WTC11 (cell line): ENCODE measurements around the gene GSTO1. TPM values are rescaled to one million over a fixed set of nuclear protein-coding genes. Genes with fewer than 3 reads are reported as not detected.

ENCODE experiments used
- ATAC-seq: fragments of 200-7000 bp; cut with Tn5 transposase; 2 replicates; pipeline ENCODE4 v1.10.0; 2021; ENCODE audit warnings: mild to moderate bottlenecking, moderate library complexity
- CTCF ChIA-PET: fragments of 300-600 bp; sonication (Branson Sonifier 250); formaldehyde crosslinking; loops from one replicate; lab custom pipeline; 2021; ENCODE audit warnings: antibody characterized with exemption; lab: Charles Lee
- POLR2A ChIA-PET: fragments of 350-600 bp; sonication (Branson Sonifier 250); formaldehyde crosslinking; loops from one replicate; lab custom pipeline; 2021; ENCODE audit warnings: antibody characterized with exemption; lab: Charles Lee
- DNase-seq: peaks from one replicate; pipeline ENCODE4 v3.0.0; 2021; ENCODE audit warnings: low spot score
- H3K27ac Mint-ChIP-seq: 2 replicates; pipeline ENCODE4 v1.8.0; 2021; ENCODE audit warnings: mixed read lengths
- H3K27me3 Mint-ChIP-seq: 2 replicates; pipeline ENCODE4 v1.8.0; 2021; ENCODE audit warnings: low read depth, mild to moderate bottlenecking, moderate library complexity, mixed read lengths
- H3K36me3 Mint-ChIP-seq: 2 replicates; pipeline ENCODE4 v1.8.0; 2021; ENCODE audit warnings: mixed read lengths
- H3K4me1 Mint-ChIP-seq: 2 replicates; pipeline ENCODE4 v1.8.0; 2022; ENCODE audit warnings: mixed read lengths
- H3K4me3 Mint-ChIP-seq: 2 replicates; pipeline ENCODE4 v1.8.0; 2021; ENCODE audit warnings: mild to moderate bottlenecking, moderate library complexity, mixed read lengths
- H3K9me3 Mint-ChIP-seq: 2 replicates; pipeline ENCODE4 v1.8.0; 2021; ENCODE audit warnings: mixed read lengths
- FOXP1 ChIP-seq: sonication (generic); formaldehyde crosslinking; IDR thresholded peaks from 2 replicates; pipeline ENCODE4 v1.8.0; 2022; ENCODE audit warnings: missing genetic modification reagents, mild to moderate bottlenecking, moderate library complexity, borderline replicate concordance
- GTF2I ChIP-seq: fragments of 250-450 bp; sonication (Bioruptor Pico); conservative IDR thresholded peaks from 2 replicates; pipeline ENCODE4 v1.4.0; 2021; ENCODE audit warnings: mild to moderate bottlenecking
- IRF2 ChIP-seq: sonication (generic); formaldehyde crosslinking; IDR thresholded peaks from 2 replicates; pipeline ENCODE4 v1.8.0; 2022; ENCODE audit warnings: low read depth, missing genetic modification reagents, borderline replicate concordance
- SMAD4 ChIP-seq: sonication (generic); formaldehyde crosslinking; IDR thresholded peaks from 2 replicates; pipeline ENCODE4 v1.8.0; 2022; ENCODE audit warnings: mild to moderate bottlenecking, missing genetic modification reagents
- ZBTB21 ChIP-seq: sonication (generic); formaldehyde crosslinking; IDR thresholded peaks from 2 replicates; pipeline ENCODE4 v1.8.1; 2023; ENCODE audit warnings: mild to moderate bottlenecking, missing genetic modification reagents, borderline replicate concordance
- ZNF219 ChIP-seq: sonication (generic); formaldehyde crosslinking; IDR thresholded peaks from 2 replicates; pipeline ENCODE4 v1.8.0; 2023; ENCODE audit warnings: missing genetic modification reagents, mild to moderate bottlenecking, borderline replicate concordance
- ZNF671 ChIP-seq: fragments of 250-450 bp; sonication (Bioruptor Pico); IDR thresholded peaks from 2 replicates; pipeline ENCODE4 v1.8.0; 2021; ENCODE audit warnings: mild to moderate bottlenecking
- total RNA-seq: library from RNA; stranded (reverse); gene quantifications from 3 replicates; pipeline ENCODE4 v1.2.3, GENCODE V29; 2021
- TF ChIP-seq, protein P1 (sequence below): fragments of 200-600 bp; IDR thresholded peaks from 2 replicates; pipeline ENCODE4 v1.8.0; 2022; ENCODE audit warnings: antibody characterized with exemption
- TF ChIP-seq, protein P2 (sequence below): sonication (generic); formaldehyde crosslinking; IDR thresholded peaks from 2 replicates; pipeline ENCODE4 v1.8.1; 2022; ENCODE audit warnings: mild to moderate bottlenecking, missing genetic modification reagents, moderate library complexity, borderline replicate concordance
- TF ChIP-seq, protein P3 (sequence below): fragments of 250-450 bp; sonication (Bioruptor Pico); IDR thresholded peaks from 2 replicates; pipeline ENCODE4 v2.1.2; 2022; ENCODE audit warnings: mild to moderate bottlenecking, moderate library complexity
- TF ChIP-seq, protein P4 (sequence below): sonication (generic); formaldehyde crosslinking; IDR thresholded peaks from 2 replicates; pipeline ENCODE4 v1.8.0; 2022; ENCODE audit warnings: missing genetic modification reagents
- TF ChIP-seq, protein P5 (sequence below): sonication (generic); formaldehyde crosslinking; IDR thresholded peaks from 2 replicates; pipeline ENCODE4 v1.8.0; 2023; ENCODE audit warnings: missing genetic modification reagents
- TF ChIP-seq, protein P6 (sequence below): sonication (generic); formaldehyde crosslinking; IDR thresholded peaks from 2 replicates; pipeline ENCODE4 v1.8.1; 2023; ENCODE audit warnings: mild to moderate bottlenecking, missing genetic modification reagents, moderate library complexity
- TF ChIP-seq, protein P7 (sequence below): sonication (generic); formaldehyde crosslinking; IDR thresholded peaks from 2 replicates; pipeline ENCODE4 v1.8.0; 2023; ENCODE audit warnings: mild to moderate bottlenecking, missing genetic modification reagents
- TF ChIP-seq, protein P8 (sequence below): sonication (generic); formaldehyde crosslinking; IDR thresholded peaks from 2 replicates; pipeline ENCODE4 v1.8.0; 2022; ENCODE audit warnings: mild to moderate bottlenecking, missing genetic modification reagents
- TF ChIP-seq, protein P9 (sequence below): sonication (generic); formaldehyde crosslinking; IDR thresholded peaks from 2 replicates; pipeline ENCODE4 v1.8.1; 2023; ENCODE audit warnings: mild to moderate bottlenecking, missing genetic modification reagents

Gene GSTO1
- total RNA-seq, 1 experiment from 2014 or later: 87.9 TPM

DNA sequence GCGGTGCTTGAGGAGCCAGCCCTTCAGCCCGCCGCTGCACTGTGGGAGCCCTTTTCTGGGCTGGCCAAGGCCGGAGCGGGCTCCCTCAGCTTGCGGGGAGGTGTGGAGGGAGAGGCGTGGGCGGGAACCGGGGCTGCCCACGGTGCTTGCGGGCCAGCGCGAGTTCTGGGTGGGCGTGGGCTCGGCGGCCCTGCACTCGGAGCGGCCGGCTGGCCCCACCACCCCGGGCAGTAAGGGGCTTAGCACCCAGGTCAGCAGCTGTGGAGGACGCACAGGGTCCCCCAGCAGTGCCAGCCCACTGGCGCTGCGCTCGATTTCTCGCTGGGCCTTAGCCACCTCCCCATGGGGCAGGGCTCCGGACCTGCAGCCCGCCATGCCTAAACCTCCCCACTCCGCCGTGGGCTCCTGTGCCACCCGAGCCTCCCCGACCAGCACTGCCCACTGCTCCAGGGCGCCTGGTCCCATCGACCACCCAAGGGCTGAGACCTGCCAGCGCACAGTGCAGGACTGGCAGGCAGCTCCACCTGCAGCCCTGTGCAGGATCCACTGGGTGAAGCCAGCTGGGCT, 9.5 kb upstream of the GSTO1 start:
- Mint-ChIP-seq H3K27ac (no peak overlapping the region), H3K4me1 (peaks cover 4% of the 10 kb centered on the region), H3K4me3 (no peak overlapping the region), H3K36me3 (peaks cover 7% of the 10 kb centered on the region; the same call in 1 of the 2 replicates), H3K9me3 (peaks cover 34% of the 10 kb centered on the region), H3K27me3 (peaks cover 3% of the 10 kb centered on the region; the same call in 1 of the 2 replicates)
- ATAC-seq (no peak), DNase-seq (no peak)
- TF ChIP-seq FOXP1 (CRISPR knock-in tag) (no peak), ZNF671 (CRISPR knock-in tag) (no peak), IRF2 (no peak), ZNF219 (no peak)
- TF ChIP-seq, protein P1, sequence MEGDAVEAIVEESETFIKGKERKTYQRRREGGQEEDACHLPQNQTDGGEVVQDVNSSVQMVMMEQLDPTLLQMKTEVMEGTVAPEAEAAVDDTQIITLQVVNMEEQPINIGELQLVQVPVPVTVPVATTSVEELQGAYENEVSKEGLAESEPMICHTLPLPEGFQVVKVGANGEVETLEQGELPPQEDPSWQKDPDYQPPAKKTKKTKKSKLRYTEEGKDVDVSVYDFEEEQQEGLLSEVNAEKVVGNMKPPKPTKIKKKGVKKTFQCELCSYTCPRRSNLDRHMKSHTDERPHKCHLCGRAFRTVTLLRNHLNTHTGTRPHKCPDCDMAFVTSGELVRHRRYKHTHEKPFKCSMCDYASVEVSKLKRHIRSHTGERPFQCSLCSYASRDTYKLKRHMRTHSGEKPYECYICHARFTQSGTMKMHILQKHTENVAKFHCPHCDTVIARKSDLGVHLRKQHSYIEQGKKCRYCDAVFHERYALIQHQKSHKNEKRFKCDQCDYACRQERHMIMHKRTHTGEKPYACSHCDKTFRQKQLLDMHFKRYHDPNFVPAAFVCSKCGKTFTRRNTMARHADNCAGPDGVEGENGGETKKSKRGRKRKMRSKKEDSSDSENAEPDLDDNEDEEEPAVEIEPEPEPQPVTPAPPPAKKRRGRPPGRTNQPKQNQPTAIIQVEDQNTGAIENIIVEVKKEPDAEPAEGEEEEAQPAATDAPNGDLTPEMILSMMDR: no peak
- TF ChIP-seq, protein P2, sequence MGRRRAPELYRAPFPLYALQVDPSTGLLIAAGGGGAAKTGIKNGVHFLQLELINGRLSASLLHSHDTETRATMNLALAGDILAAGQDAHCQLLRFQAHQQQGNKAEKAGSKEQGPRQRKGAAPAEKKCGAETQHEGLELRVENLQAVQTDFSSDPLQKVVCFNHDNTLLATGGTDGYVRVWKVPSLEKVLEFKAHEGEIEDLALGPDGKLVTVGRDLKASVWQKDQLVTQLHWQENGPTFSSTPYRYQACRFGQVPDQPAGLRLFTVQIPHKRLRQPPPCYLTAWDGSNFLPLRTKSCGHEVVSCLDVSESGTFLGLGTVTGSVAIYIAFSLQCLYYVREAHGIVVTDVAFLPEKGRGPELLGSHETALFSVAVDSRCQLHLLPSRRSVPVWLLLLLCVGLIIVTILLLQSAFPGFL (CRISPR knock-in tag): no peak
- TF ChIP-seq, protein P3, sequence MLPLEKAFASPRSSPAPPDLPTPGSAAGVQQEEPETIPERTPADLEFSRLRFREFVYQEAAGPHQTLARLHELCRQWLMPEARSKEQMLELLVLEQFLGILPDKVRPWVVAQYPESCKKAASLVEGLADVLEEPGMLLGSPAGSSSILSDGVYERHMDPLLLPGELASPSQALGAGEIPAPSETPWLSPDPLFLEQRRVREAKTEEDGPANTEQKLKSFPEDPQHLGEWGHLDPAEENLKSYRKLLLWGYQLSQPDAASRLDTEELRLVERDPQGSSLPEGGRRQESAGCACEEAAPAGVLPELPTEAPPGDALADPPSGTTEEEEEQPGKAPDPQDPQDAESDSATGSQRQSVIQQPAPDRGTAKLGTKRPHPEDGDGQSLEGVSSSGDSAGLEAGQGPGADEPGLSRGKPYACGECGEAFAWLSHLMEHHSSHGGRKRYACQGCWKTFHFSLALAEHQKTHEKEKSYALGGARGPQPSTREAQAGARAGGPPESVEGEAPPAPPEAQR: no peak
- TF ChIP-seq, protein P4, sequence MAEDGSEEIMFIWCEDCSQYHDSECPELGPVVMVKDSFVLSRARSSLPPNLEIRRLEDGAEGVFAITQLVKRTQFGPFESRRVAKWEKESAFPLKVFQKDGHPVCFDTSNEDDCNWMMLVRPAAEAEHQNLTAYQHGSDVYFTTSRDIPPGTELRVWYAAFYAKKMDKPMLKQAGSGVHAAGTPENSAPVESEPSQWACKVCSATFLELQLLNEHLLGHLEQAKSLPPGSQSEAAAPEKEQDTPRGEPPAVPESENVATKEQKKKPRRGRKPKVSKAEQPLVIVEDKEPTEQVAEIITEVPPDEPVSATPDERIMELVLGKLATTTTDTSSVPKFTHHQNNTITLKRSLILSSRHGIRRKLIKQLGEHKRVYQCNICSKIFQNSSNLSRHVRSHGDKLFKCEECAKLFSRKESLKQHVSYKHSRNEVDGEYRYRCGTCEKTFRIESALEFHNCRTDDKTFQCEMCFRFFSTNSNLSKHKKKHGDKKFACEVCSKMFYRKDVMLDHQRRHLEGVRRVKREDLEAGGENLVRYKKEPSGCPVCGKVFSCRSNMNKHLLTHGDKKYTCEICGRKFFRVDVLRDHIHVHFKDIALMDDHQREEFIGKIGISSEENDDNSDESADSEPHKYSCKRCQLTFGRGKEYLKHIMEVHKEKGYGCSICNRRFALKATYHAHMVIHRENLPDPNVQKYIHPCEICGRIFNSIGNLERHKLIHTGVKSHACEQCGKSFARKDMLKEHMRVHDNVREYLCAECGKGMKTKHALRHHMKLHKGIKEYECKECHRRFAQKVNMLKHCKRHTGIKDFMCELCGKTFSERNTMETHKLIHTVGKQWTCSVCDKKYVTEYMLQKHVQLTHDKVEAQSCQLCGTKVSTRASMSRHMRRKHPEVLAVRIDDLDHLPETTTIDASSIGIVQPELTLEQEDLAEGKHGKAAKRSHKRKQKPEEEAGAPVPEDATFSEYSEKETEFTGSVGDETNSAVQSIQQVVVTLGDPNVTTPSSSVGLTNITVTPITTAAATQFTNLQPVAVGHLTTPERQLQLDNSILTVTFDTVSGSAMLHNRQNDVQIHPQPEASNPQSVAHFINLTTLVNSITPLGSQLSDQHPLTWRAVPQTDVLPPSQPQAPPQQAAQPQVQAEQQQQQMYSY (CRISPR knock-in tag): no peak
- ChIA-PET POLR2A (no interaction called here), CTCF (interaction anchor here (1.6 kb wide), 1 partner anchor 30 kb away, joined by 6 read pairs; no protein-coding TSS in a partner anchor)

DNA sequence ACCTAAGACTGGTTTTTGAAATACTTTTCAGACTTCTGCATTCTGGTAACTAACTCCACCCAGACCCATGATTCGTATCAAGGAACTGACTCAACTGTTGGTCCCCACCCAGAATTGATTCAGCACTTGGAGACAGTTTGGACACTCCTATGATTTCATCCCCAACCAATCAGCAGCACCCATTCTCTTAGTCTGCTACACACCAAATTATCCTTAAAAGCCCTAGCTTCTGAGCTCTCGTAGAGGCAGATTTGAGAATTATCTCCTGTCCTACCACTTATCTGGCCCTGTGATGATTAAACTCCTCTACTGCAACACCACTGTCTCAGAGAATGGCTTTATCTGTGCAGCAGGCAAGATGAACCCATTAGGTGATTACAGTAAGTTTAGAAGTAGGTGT, 7.7 kb upstream of the GSTO1 start:
- ATAC-seq (no peak), DNase-seq (no peak)
- Mint-ChIP-seq H3K4me1 (peaks cover 19% of the 10 kb centered on the region), H3K27me3 (peaks cover 10% of the 10 kb centered on the region), H3K36me3 (peaks cover 7% of the 10 kb centered on the region; the same call in 1 of the 2 replicates), H3K9me3 (peaks cover 36% of the 10 kb centered on the region), H3K4me3 (no peak overlapping the region), H3K27ac (no peak overlapping the region)
- POLR2A ChIA-PET: no interaction called here
- CTCF ChIA-PET: no interaction called here
- TF ChIP-seq GTF2I (CRISPR knock-in tag) (no peak), ZBTB21 (CRISPR knock-in tag) (no peak), SMAD4 (no peak)
- TF ChIP-seq, protein P5, sequence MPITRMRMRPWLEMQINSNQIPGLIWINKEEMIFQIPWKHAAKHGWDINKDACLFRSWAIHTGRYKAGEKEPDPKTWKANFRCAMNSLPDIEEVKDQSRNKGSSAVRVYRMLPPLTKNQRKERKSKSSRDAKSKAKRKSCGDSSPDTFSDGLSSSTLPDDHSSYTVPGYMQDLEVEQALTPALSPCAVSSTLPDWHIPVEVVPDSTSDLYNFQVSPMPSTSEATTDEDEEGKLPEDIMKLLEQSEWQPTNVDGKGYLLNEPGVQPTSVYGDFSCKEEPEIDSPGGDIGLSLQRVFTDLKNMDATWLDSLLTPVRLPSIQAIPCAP (CRISPR knock-in tag): no peak
- TF ChIP-seq, protein P1: no peak
- TF ChIP-seq, protein P6, sequence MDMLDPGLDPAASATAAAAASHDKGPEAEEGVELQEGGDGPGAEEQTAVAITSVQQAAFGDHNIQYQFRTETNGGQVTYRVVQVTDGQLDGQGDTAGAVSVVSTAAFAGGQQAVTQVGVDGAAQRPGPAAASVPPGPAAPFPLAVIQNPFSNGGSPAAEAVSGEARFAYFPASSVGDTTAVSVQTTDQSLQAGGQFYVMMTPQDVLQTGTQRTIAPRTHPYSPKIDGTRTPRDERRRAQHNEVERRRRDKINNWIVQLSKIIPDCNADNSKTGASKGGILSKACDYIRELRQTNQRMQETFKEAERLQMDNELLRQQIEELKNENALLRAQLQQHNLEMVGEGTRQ: no peak
- TF ChIP-seq, protein P7, sequence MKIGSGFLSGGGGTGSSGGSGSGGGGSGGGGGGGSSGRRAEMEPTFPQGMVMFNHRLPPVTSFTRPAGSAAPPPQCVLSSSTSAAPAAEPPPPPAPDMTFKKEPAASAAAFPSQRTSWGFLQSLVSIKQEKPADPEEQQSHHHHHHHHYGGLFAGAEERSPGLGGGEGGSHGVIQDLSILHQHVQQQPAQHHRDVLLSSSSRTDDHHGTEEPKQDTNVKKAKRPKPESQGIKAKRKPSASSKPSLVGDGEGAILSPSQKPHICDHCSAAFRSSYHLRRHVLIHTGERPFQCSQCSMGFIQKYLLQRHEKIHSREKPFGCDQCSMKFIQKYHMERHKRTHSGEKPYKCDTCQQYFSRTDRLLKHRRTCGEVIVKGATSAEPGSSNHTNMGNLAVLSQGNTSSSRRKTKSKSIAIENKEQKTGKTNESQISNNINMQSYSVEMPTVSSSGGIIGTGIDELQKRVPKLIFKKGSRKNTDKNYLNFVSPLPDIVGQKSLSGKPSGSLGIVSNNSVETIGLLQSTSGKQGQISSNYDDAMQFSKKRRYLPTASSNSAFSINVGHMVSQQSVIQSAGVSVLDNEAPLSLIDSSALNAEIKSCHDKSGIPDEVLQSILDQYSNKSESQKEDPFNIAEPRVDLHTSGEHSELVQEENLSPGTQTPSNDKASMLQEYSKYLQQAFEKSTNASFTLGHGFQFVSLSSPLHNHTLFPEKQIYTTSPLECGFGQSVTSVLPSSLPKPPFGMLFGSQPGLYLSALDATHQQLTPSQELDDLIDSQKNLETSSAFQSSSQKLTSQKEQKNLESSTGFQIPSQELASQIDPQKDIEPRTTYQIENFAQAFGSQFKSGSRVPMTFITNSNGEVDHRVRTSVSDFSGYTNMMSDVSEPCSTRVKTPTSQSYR (CRISPR knock-in tag): no peak
- TF ChIP-seq, protein P8, sequence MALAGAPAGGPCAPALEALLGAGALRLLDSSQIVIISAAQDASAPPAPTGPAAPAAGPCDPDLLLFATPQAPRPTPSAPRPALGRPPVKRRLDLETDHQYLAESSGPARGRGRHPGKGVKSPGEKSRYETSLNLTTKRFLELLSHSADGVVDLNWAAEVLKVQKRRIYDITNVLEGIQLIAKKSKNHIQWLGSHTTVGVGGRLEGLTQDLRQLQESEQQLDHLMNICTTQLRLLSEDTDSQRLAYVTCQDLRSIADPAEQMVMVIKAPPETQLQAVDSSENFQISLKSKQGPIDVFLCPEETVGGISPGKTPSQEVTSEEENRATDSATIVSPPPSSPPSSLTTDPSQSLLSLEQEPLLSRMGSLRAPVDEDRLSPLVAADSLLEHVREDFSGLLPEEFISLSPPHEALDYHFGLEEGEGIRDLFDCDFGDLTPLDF (CRISPR knock-in tag): no peak
- TF ChIP-seq, protein P9, sequence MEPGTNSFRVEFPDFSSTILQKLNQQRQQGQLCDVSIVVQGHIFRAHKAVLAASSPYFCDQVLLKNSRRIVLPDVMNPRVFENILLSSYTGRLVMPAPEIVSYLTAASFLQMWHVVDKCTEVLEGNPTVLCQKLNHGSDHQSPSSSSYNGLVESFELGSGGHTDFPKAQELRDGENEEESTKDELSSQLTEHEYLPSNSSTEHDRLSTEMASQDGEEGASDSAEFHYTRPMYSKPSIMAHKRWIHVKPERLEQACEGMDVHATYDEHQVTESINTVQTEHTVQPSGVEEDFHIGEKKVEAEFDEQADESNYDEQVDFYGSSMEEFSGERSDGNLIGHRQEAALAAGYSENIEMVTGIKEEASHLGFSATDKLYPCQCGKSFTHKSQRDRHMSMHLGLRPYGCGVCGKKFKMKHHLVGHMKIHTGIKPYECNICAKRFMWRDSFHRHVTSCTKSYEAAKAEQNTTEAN (CRISPR knock-in tag): no peak
